AG04449 (cell line): ENCODE data around the gene BAHD1.

ENCODE experiments used
- CTCF ChIA-PET: fragments of 350-600 bp; formaldehyde crosslinking; extraction: SDS; loops from one replicate; lab custom pipeline; 2021; ENCODE audit warnings: antibody characterized with exemption; lab: Yijun Ruan, JAX
- POLR2A ChIA-PET: fragments of 400-600, 350-600 bp; formaldehyde crosslinking; extraction: SDS; loops from one replicate; lab custom pipeline; 2020; ENCODE audit warnings: antibody characterized with exemption, inconsistent platforms; lab: Yijun Ruan, JAX
- DNase-seq: peaks from one replicate; pipeline ENCODE4 v3.0.0-alpha.2; 2010; ENCODE audit warnings: low read depth, low spot score
- H3K4me3 ChIP-seq: 2 replicates; pipeline ENCODE4 v1.5.1; 2011; ENCODE audit warnings: low read depth, mild to moderate bottlenecking, control low read depth, low read length
- TF ChIP-seq, protein P1 (sequence below): IDR thresholded peaks from one replicate; pipeline ENCODE4 v1.5.1; 2011; ENCODE audit warnings: mild to moderate bottlenecking, moderate library complexity, low read length, control low read depth, inconsistent platforms; ENCODE audit not compliant: insufficient read depth; ENCODE audit errors: missing control alignments

BAHD1 gene

GRCh38 chr15:40405501-40406381, 35.0 kb upstream of the BAHD1 start, which contains the start of gene IVD:
Gene IVD (plus strand): TSS chr15:40405795. CDS start chr15:40405828, 33 bp downstream.
- POLR2A ChIA-PET = interaction anchor here (0.7 to 1.3 kb wide), 6 partner anchors 14 to 83 kb away, joined by 3 to 4 read pairs (median 3); partner anchors contain the start of gene INAFM2
- peak within 1 kb of the TSS; percentile 93 for H3K4me3 ChIP-seq
- DNase-seq = peak; percentile 71
- CTCF ChIA-PET = interaction anchor here (0.5 to 4.8 kb wide), 21 partner anchors 9 to 188 kb away, joined by 3 to 34 read pairs (median 5); partner anchors contain the start of genes BAHD1, KNSTRN and PLCB2
- TF ChIP-seq, protein P1, sequence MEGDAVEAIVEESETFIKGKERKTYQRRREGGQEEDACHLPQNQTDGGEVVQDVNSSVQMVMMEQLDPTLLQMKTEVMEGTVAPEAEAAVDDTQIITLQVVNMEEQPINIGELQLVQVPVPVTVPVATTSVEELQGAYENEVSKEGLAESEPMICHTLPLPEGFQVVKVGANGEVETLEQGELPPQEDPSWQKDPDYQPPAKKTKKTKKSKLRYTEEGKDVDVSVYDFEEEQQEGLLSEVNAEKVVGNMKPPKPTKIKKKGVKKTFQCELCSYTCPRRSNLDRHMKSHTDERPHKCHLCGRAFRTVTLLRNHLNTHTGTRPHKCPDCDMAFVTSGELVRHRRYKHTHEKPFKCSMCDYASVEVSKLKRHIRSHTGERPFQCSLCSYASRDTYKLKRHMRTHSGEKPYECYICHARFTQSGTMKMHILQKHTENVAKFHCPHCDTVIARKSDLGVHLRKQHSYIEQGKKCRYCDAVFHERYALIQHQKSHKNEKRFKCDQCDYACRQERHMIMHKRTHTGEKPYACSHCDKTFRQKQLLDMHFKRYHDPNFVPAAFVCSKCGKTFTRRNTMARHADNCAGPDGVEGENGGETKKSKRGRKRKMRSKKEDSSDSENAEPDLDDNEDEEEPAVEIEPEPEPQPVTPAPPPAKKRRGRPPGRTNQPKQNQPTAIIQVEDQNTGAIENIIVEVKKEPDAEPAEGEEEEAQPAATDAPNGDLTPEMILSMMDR = no peak

DNA sequence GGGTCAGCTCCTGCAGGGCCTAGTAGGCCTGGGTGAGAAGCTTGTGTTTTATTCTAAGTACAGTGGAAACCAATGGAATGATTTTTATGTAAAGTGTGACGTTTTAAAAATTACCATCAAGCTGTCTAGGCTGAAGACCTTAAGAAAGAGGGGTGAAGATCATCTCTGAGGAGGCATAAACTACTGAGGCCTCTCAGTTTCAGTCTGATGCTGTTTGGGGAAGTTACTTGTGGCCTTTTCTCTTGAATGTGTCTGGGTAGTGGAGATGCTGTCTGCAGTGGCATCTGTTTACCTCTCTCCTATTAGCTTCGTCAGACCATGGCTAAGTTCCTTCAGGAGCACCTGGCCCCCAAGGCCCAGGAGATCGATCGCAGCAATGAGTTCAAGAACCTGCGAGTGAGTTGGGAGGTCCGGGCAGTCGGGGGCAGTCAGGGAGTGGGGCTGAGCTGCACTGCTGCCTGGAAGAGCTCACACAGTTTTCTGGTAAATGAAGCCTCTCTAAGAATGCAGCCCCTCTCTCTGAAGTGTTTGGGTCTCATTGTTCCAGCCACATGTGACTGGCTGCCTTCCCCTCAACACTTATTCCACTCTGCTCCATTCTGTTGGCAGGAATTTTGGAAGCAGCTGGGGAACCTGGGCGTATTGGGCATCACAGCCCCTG, 33.3 kb upstream of the BAHD1 start:
- no peak overlapping the region for H3K4me3 ChIP-seq
- ChIA-PET POLR2A (interaction anchor here (1.3 kb wide), 1 partner anchor 69 kb away, joined by 3 read pairs; no protein-coding TSS in a partner anchor), CTCF (interaction anchor here (0.8 to 4.8 kb wide), 14 partner anchors 7 to 134 kb away, joined by 3 to 34 read pairs (median 6); no protein-coding TSS in a partner anchor)

DNA sequence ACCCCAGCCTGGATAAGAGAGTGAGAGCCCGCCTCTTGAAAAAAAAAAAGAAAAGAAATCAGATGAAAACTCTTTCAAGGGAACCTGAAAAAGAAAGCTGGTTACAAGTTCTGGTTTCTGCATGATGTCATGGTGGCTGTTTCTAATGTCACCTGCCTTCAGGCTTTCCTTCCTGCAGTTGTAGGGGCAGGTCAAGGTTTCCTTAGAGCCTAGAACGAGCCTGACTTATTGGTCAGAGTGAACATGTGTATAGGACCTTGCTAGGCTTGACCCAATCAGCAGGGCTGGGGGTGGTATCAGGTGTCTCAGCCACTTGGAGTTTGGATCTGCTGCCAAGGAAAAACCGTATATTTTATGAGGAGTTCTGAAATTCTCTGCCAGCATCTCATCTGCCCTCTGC, 31.4 kb upstream of the BAHD1 start:
- ChIA-PET POLR2A (no interaction called here), CTCF (interaction anchor here (0.6 to 1.7 kb wide), 3 partner anchors 13 to 122 kb away, joined by 3 to 7 read pairs (median 3); no protein-coding TSS in a partner anchor)
- TF ChIP-seq, protein P1 = no peak
- no peak for DNase-seq
- no peak overlapping the region for H3K4me3 ChIP-seq

More for the DNA sequence above, 33.3 kb upstream of the BAHD1 start:
- TF ChIP-seq, protein P1 = no peak
- no peak for DNase-seq

- DNase-seq = no peak
- H3K4me3 ChIP-seq = no peak overlapping the region
- ChIA-PET CTCF (interaction anchor here (1.0 to 1.7 kb wide), 5 partner anchors 10 to 136 kb away, joined by 4 to 7 read pairs (median 5); no protein-coding TSS in a partner anchor), POLR2A (no interaction called here)
- TF ChIP-seq, protein P1 = no peak
Observed at GRCh38 chr15:40410476-40410875, 30.3 kb upstream of the BAHD1 start.

GRCh38 chr15:40412095-40412759, 28.5 kb upstream of the BAHD1 start:
- POLR2A ChIA-PET = interaction anchor here (0.6 kb wide), 1 partner anchor 10 kb away, joined by 3 read pairs; no protein-coding TSS in a partner anchor
- H3K4me3 ChIP-seq = no peak overlapping the region
- no peak for DNase-seq
- TF ChIP-seq, protein P1 = no peak
- CTCF ChIA-PET = interaction anchor here (0.9 to 2.9 kb wide), 5 partner anchors 10 to 138 kb away, joined by 4 to 16 read pairs (median 5); no protein-coding TSS in a partner anchor
